Esophagus (tissue), 2 donors: ENCODE results near the gene RASSF5. TPM values are rescaled to one million over a fixed set of nuclear protein-coding genes. Genes with fewer than 3 reads are reported as not detected.

Source experiments
- H3K27ac ChIP-seq, 2 donors: one replicate each; pipeline ENCODE4 v1.5.1; 2013; ENCODE audit warnings: low read depth in 2 of 2, mild to moderate bottlenecking in 2 of 2, inconsistent platforms in 1 of 2, low read length in 1 of 2, moderate library complexity in 1 of 2
- H3K27me3 ChIP-seq, 2 donors: one replicate each; pipeline ENCODE4 v1.6.1; 2013; ENCODE audit warnings: low read length in 2 of 2, control low read depth in 1 of 2, mild to moderate bottlenecking in 1 of 2; ENCODE audit not compliant: insufficient read depth in 2 of 2, control insufficient read depth in 1 of 2
- H3K36me3 ChIP-seq, 2 donors: one replicate each; pipeline ENCODE4 v1.6.1; 2013; ENCODE audit warnings: low read length in 1 of 2; ENCODE audit not compliant: control insufficient read depth in 2 of 2, insufficient read depth in 2 of 2
- H3K4me1 ChIP-seq, 2 donors: one replicate each; pipeline ENCODE4 v1.6.1; 2013; ENCODE audit warnings: low read length in 1 of 2; ENCODE audit not compliant: control insufficient read depth in 2 of 2, insufficient read depth in 2 of 2
- H3K4me3 ChIP-seq, 2 donors: one replicate each; pipeline ENCODE4 v1.5.1; 2013; ENCODE audit warnings: low read length in 2 of 2, mild to moderate bottlenecking in 2 of 2, low read depth in 1 of 2, moderate library complexity in 1 of 2
- H3K9me3 ChIP-seq, 2 donors: one replicate each; pipeline ENCODE4 v1.6.1; 2013; ENCODE audit warnings: mild to moderate bottlenecking in 2 of 2, low read depth in 1 of 2, low read length in 1 of 2, moderate library complexity in 1 of 2; ENCODE audit not compliant: control insufficient read depth in 2 of 2, insufficient read depth in 1 of 2
- WGBS, 2 donors: extraction: QIAGEN DNeasy Blood & Tissue Kit; methylation state at CpG; one replicate each; pipeline ENCODE4 v1.1.7; 2013; 5-methylcytosine and 5-hydroxymethylcytosine counted together
- polyA plus RNA-seq, 2 donors: library from polyadenylated mRNA; stranded (reverse); fragments of 200-250 nt; gene quantifications; one replicate each; pipeline ENCODE4 v1.2.3, GENCODE V29; 2013
- donor health status: healthy with polysubstance abuse.
- donor health status: Bipolar disorder and iron deficiency.

RASSF5 gene
- polyA plus RNA-seq, 2 donors = 22.2 to 27.3 TPM

DNA sequence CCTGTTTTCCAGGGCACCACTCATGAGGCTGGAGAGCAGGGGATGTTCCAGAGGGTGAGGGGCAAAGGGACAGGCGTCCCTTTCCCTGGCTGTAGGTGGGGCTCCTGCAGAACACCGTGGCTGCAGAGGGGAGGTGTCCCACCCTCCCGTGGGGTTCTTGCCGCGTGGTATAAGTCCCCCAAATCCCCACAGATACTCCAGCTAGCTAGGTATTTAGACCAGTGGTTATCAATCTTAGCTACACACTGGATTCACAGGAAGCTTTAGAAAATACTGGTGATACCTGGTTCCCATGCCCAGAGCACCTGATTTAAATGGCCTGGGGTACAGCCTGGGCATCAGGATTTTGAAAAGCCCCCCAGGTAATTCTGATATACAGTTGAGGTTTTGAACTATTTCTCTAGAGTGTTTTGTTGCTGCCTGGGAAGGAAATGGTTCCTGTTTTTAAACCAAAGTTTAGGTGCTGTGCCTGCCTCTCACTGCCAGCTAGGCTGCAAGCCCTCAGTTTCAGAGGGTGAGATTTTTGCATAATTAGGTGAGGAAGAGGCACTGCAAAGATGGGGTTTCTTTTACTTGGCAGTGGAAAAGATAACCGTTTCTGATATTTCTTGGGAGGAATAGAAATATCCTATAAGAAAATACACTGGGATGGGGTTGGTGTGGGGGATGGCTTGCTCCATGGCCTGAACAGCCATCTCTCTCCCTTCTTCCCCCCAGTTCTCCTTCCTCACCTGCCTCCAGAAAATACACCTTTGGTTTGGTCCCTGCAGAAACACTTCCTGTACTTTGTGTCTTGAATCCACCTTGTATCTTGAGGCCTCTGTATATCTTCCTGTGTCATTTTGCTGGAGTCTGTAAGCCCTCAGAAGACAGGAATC, 51.7 kb downstream of the RASSF5 start:
- H3K27ac ChIP-seq = peak overlapping the region; percentile 36 to 38
- 62 to 75% methylated on average over 6 of the region's 6 CpGs for WGBS, 2 donors
- H3K4me3 ChIP-seq = peak overlapping the region in 1 of 2 donors; percentile 55
- H3K36me3 ChIP-seq = peaks cover 0 to 2% of the 10 kb centered on the region in 2 donors
- H3K9me3 ChIP-seq = no peaks in the 10 kb centered on the region
- no peaks in the 10 kb centered on the region for H3K27me3 ChIP-seq
- H3K4me1 ChIP-seq = peaks cover 6 to 15% of the 10 kb centered on the region in 2 donors

DNA sequence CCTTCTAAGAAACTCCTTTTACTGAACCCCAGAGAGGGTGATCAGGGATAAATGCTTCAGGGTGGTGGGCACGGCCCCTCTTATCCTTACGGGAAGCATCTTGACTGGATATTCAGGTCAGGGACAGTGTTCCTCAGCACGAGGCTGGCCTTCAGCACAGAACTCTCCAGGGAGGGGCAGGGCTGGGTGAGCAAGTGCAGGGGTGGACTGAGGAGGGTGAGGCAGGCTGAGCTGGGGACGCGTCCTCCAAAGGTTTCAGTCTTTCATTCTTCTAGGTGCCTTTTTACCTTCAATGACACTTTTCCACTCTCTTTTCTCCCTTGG, 52.3 kb downstream of the RASSF5 start:
- WGBS, 2 donors = 72 to 74% methylated on average over 5 of the region's 5 CpGs
- Histone ChIP-seq H3K4me1 (peaks cover 6 to 16% of the 10 kb centered on the region in 2 donors), H3K27me3 (no peaks in the 10 kb centered on the region), H3K9me3 (no peaks in the 10 kb centered on the region), H3K4me3 (no peak overlapping the region), H3K36me3 (peaks cover 0 to 5% of the 10 kb centered on the region in 2 donors), H3K27ac (peak overlapping the region in 1 of 2 donors; percentile 56)

DNA sequence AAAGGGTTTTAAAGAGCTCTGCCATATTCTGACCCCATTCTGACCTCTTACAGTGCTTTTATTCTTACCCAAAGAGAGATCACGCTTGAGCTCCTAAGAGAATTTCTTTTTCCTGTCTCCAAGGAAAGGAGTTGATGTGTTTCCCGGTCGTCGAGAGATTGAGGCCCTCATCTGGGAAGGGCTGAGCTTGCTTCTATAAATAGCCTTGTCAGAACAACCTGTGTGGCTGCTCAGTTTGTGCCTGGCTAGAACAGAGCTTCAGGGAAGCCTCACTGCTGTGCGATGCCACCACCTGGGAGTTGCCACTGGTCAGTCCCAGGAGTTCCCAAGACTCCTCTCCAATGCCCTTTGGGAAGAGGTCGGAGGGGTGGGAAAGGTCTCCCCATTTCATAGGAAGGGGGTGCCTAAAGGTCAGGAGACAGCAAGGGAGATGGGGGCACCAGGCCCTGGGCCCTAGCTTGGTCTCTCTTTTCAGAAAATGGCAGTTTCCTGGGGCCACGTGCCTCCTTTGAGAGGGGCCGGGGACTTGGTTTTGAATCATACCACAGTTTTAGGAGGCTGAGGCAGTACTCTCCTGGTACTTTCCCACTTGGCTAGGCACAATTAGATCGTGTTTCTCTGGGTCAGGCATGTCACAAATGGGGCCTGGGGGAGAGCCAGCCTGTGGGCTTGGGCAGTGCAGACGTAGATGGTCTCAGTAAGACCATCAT, 52.8 kb downstream of the RASSF5 start:
- Histone ChIP-seq H3K36me3 (peaks cover 0 to 7% of the 10 kb centered on the region in 2 donors), H3K9me3 (no peaks in the 10 kb centered on the region), H3K4me1 (peaks cover 6 to 16% of the 10 kb centered on the region in 2 donors), H3K27me3 (no peaks in the 10 kb centered on the region), H3K27ac (peak overlapping the region in 1 of 2 donors; percentile 38), H3K4me3 (no peak overlapping the region)
- 61 to 65% methylated on average over 10 of the region's 10 CpGs for WGBS, 2 donors

DNA sequence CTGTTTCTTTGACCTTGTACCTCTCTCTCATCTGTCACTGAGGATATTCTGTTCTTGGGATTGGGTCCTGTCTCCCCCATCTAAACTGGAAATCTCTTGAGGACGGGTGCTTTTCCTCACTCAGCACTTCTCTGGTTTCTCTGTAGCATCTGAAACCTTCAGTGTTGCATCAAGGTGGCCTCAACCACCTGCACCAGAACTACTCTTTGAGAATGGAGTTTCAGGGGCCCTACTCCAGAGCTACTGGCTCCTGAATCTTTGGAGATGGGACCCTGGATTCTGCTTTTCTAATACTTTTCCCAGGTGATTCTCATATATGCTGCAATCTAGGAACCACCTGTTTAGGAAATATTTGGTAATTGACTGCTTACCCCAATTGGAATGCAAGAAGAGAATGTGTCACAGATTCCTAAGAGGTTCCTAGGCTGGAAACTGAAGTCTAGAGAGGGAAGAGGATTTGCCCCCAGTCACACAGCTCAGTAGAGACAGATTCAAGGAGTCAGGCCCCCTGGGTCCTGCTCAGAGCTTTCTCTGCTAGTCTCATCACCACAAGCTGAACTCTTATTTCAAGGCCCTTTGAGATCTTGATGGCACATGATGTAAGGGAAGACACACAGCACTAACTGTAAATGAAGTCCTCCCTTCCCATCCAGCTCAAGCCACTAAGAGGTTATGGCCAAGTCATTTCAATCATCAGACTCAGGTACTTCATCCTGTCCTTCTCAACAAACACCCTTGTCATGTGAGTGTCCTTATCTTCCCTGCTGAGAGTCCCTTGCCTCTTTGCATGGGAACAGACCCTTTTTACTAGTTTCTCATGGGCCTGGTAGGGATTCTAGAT, 56.3 kb downstream of the RASSF5 start:
- Histone ChIP-seq H3K4me1 (peaks cover 3 to 10% of the 10 kb centered on the region in 2 donors), H3K27me3 (no peaks in the 10 kb centered on the region), H3K9me3 (no peaks in the 10 kb centered on the region), H3K36me3 (peaks cover 4 to 9% of the 10 kb centered on the region in 2 donors), H3K4me3 (no peak overlapping the region), H3K27ac (peak overlapping the region in 1 of 2 donors; percentile 7)
- 69 to 70% methylated on average over 1 of the region's 1 CpG for WGBS, 2 donors

DNA sequence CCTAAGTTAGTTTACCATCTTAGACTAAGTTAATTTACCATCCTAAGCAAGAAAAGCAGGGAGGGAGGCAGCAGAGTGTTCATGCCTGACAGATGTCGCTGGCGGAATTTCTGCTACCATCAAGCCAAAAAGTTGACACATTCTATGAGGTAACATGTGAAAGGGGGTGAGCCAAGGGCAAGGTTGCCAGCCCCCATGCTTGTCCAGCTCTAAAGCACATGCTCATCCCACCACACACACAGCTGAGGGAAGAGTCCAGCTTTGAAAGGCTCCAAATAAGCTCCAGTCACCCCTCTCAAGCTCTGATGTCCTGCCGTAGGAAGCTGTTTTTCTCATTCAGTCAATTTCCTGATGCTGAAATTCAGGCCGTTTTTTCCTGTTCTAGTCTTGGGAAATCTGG, 58.7 kb downstream of the RASSF5 start:
- whole genome bisulfite sequencing, 2 donors = 78 to 86% methylated on average over 4 of the region's 4 CpGs
- Histone ChIP-seq H3K36me3 (peaks cover 4 to 14% of the 10 kb centered on the region in 2 donors), H3K9me3 (no peaks in the 10 kb centered on the region), H3K27me3 (no peaks in the 10 kb centered on the region), H3K27ac (no peak overlapping the region), H3K4me1 (peaks cover 0 to 10% of the 10 kb centered on the region in 2 donors), H3K4me3 (no peak overlapping the region)

DNA sequence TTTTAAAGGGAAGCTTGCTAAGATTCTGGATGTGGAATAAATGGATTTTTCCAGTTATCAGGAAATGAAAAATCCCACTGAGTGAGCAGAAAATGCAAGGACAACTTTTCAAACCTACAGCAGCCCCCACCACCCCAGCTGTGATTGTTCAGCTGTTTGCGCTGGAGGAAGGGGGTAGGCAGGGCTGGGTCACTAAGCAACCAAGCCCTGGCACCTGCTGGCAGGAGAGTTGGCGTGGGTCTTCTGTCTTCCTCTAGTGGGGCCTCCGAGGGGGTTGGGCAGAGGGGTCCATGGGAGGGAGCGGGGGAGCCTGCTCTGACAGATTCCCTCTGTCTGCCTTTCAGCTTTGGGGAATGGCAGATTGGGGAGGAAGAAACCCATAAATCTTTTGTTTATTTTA, 59.7 kb downstream of the RASSF5 start:
- WGBS, 2 donors = 82 to 90% methylated on average over 4 of the region's 4 CpGs

DNA sequence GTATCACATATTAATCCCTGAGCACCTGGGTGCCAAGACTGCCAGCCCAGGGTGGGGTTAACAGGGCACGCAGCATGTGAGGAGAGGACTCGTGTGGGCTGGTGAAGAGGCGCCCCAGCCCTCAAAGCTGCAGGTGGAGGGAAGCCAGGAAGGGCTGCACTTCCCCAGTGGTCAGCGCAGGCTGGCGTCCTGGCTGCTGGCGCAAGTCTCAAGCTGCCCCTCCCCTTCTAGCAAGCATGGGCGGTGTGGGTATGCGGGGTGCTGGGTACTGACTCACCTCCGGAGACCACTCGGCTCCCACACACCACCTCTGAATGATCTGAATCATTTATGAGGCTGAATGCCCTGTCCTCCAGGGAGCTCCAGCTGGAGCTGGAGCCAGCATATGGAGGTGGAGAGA, 60.9 kb downstream of the RASSF5 start:
- WGBS, 2 donors = 86% methylated on average over 10 of the region's 10 CpGs
- Histone ChIP-seq H3K9me3 (no peaks in the 10 kb centered on the region), H3K4me3 (no peak overlapping the region), H3K36me3 (peaks cover 4 to 18% of the 10 kb centered on the region in 2 donors), H3K27ac (no peak overlapping the region), H3K27me3 (no peaks in the 10 kb centered on the region), H3K4me1 (peaks cover 0 to 13% of the 10 kb centered on the region in 2 donors)

More for the DNA sequence above, 59.7 kb downstream of the RASSF5 start:
- Histone ChIP-seq H3K27ac (no peak overlapping the region), H3K4me1 (peaks cover 0 to 10% of the 10 kb centered on the region in 2 donors), H3K36me3 (peaks cover 4 to 14% of the 10 kb centered on the region in 2 donors), H3K9me3 (no peaks in the 10 kb centered on the region), H3K27me3 (no peaks in the 10 kb centered on the region), H3K4me3 (no peak overlapping the region)

DNA sequence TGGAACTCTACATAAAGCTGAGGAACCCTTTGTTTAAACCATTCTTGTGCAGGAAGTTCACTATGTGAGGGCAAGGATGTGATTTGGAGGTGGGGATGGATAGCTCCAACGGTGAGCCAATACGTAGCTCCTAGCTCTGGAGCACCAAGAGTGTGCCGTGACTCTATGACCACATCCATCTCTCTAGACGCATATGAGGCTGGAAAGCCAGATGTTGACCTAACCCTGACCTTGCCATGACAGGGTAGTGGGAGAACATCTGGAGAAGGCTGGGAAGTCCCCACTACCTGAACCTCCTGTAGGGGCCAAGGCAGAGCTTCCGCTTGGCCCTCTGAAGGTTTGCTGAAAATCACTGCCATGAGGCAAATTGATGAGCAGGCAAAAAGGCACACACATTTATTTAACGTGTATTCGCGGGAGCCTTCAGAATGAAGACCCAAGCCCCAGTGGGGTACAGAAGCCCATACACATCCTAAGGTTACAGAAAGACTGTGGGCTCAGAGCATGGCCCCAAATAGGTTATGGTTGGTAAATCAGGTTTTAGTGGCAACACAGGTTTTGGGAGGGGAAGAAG, 61.5 kb downstream of the RASSF5 start:
- Histone ChIP-seq H3K4me3 (no peak overlapping the region), H3K36me3 (peaks cover 4 to 17% of the 10 kb centered on the region in 2 donors), H3K27ac (no peak overlapping the region), H3K27me3 (no peaks in the 10 kb centered on the region), H3K9me3 (no peaks in the 10 kb centered on the region), H3K4me1 (peaks cover 0 to 12% of the 10 kb centered on the region in 2 donors)
- WGBS, 2 donors = 85 to 89% methylated on average over 8 of the region's 8 CpGs

DNA sequence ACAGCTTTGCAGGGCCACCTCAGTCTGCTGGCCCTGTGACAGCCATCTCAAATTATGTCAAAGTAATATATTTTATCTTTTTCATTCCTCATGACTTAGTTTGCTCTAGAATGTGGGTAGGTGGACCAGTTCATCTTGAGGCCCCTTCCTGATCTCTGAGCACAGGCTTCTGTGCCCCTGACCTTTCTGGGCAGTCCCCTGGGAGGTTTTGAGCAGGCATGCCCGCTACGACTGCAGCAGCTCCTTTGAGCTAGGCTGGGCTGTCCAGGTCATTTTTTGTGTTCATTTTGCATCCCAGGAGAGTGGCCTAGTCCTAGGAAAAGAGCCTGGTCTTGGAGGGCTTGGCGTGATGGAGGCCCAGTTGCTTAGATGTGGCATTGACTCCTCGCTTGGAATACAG, 62.2 kb downstream of the RASSF5 start:
- H3K9me3 ChIP-seq = no peaks in the 10 kb centered on the region
- peaks cover 0 to 9% of the 10 kb centered on the region in 2 donors for H3K4me1 ChIP-seq
- H3K27me3 ChIP-seq = no peaks in the 10 kb centered on the region
- H3K4me3 ChIP-seq = no peak overlapping the region
- H3K36me3 ChIP-seq = peaks cover 4 to 14% of the 10 kb centered on the region in 2 donors
- H3K27ac ChIP-seq = no peak overlapping the region
- 87 to 88% methylated on average over 4 of the region's 4 CpGs for WGBS, 2 donors
